HCT116 (cell line): ENCODE data around the gene PCYT1A.

Source experiments
- EZH2 ChIP-seq: fragments of 200-600 bp; sonication (generic); IDR thresholded peaks from 2 replicates; pipeline ENCODE4 v1.6.1; 2017; ENCODE audit warnings: antibody characterized with exemption, mixed run types
- EZH2phosphoT487 ChIP-seq: fragments of 200-600 bp; IDR thresholded peaks from 2 replicates; pipeline ENCODE4 v1.6.1; 2018; ENCODE audit warnings: antibody characterized with exemption, borderline replicate concordance
- POLR2A ChIP-seq: IDR thresholded peaks from 2 replicates; pipeline ENCODE4 v1.7.0; 2011; ENCODE audit warnings: borderline replicate concordance; ENCODE audit not compliant: insufficient read depth, insufficient read length; ENCODE audit errors: extremely low read depth
- TF ChIP-seq, protein P1 (sequence below), 3 experiments: fragments of 200-600 bp in 1 of 3; sonication (generic) in 1 of 3; IDR thresholded peaks in 2 of 3; conservative IDR thresholded peaks in 1 of 3; 2 replicates each; pipeline ENCODE4 v1.5.1; 2012 to 2017; ENCODE audit warnings: low read depth in 2 of 3, low read length in 2 of 3, antibody characterized with exemption in 1 of 3, borderline replicate concordance in 1 of 3, control low read depth in 1 of 3, mild to moderate bottlenecking in 1 of 3, mixed read lengths in 1 of 3, mixed run types in 1 of 3, moderate library complexity in 1 of 3; ENCODE audit not compliant: insufficient read depth in 1 of 3
- TF ChIP-seq, protein P2 (sequence below): IDR thresholded peaks from 2 replicates; pipeline ENCODE4 v1.6.1; 2012

DNA sequence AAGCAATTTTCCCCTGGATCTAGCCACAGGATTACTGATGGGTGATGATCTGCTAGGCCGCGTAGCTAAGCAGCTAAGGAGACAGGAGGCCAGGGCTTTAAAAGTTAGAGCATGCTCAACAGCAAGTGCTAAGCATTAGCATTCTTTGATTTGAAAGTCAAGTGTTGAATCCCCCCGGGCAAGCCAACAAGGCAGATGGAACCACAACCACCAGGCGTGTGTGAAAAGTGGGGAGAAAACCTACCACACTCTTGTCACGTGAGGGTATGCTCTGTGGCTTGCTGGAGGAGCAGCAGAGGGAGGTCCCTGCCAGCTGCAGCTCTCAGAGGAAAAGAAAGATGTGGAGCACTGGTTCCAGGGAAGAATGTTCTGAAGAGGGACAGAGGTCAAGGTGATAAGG is 50.3 kb downstream of the PCYT1A start:
- TF ChIP-seq, protein P1, sequence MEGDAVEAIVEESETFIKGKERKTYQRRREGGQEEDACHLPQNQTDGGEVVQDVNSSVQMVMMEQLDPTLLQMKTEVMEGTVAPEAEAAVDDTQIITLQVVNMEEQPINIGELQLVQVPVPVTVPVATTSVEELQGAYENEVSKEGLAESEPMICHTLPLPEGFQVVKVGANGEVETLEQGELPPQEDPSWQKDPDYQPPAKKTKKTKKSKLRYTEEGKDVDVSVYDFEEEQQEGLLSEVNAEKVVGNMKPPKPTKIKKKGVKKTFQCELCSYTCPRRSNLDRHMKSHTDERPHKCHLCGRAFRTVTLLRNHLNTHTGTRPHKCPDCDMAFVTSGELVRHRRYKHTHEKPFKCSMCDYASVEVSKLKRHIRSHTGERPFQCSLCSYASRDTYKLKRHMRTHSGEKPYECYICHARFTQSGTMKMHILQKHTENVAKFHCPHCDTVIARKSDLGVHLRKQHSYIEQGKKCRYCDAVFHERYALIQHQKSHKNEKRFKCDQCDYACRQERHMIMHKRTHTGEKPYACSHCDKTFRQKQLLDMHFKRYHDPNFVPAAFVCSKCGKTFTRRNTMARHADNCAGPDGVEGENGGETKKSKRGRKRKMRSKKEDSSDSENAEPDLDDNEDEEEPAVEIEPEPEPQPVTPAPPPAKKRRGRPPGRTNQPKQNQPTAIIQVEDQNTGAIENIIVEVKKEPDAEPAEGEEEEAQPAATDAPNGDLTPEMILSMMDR (IDR thresholded peaks at IDR 0.05 in 2 of 3, conservative IDR thresholded peaks at IDR 0.05 in 1 of 3; ENCODE audit: borderline replicate concordance in 1 of 3, insufficient read depth in 1 of 3, low read depth in 2 of 3, low read length in 2 of 3), result no peak
- TF ChIP-seq EZH2, result no peak
- TF ChIP-seq, protein P2, sequence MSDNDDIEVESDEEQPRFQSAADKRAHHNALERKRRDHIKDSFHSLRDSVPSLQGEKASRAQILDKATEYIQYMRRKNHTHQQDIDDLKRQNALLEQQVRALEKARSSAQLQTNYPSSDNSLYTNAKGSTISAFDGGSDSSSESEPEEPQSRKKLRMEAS, result no peak
- TF ChIP-seq EZH2phosphoT487, result no peak
- no peak for TF ChIP-seq POLR2A
